ENCODE results near the gene HMGCL. TPM values are rescaled to one million over a fixed set of nuclear protein-coding genes. Genes with fewer than 3 reads are reported as not detected.
"Not testable (repeated sequence)": the region's sequence is repeated elsewhere in the genome, so short reads cannot be mapped to it uniquely, and the experiment has no call there.

The HMGCL gene
- total RNA-seq, 1 experiment from 2014 or later: 25.6 TPM

DNA sequence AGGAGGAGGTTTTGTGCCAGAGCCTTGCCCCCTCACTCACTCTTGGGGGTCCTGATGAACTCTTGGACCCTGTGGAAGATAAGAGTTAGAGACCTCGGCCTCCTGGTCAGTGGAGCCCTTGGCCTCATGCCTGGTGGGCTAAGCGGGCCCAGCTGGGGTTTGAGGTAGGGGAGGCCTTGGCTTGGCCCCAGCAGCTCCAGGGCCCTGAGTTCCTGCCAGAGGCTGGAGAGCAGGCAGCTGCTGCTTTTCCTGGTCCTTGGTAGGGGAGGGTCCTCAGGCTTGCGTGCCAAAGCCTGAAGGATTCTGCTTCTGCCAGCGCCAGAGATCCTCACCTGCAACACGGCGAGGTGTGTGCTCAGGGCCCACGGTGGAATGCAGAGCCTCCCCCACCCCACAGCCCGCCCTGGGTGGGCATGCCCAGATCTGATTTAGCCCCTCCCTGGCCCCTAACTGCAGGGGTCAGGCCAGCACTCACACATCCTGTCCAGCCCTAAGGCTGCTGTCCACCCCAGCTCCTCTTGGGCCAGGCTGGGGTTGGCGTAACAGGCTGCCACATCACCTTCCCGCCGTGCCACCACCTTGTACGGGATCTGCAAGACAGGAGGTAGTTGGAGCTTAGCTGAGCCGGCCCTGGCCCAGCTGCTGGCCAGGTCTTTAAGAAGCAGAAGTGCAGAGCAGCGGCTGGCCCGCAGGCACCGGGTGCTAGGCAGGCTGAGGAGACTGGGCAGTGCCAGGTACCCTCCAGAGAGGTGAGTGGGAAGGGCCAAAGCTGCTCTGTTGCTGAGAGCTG lies 29.4 kb downstream of the HMGCL start:
- Histone ChIP-seq H3K9ac (ENCODE audit: low read length) (no peak overlapping the region), H3K27ac (ENCODE audit: low read length) (no peak overlapping the region), H3K4me1 (ENCODE audit: low read length) (peaks cover 20% of the 10 kb centered on the region), H3K9me2 (replicated peaks; ENCODE audit: insufficient read depth, low read length) (no peaks in the 10 kb centered on the region), H3K36me3 (ENCODE audit: insufficient read depth, low read length) (no peaks in the 10 kb centered on the region), H3K79me2 (ENCODE audit: low read length) (peaks cover 28% of the 10 kb centered on the region), H4K20me1 (ENCODE audit: insufficient read depth, low read depth, low read length) (peaks cover 6% of the 10 kb centered on the region; the same call in 1 of the 2 replicates), H3K9me3 (ENCODE audit: low read length) (no peaks in the 10 kb centered on the region), H3K27me3 (ENCODE audit: low read length) (no peaks in the 10 kb centered on the region), H3K4me3 (ENCODE audit: low read length) (no peak overlapping the region), H3K4me2 (ENCODE audit: low read depth, low read length, poor library complexity, severe bottlenecking) (no peak overlapping the region), H2AFZ (ENCODE audit: low read length) (no peak overlapping the region)
- no peak for DNase-seq

DNA sequence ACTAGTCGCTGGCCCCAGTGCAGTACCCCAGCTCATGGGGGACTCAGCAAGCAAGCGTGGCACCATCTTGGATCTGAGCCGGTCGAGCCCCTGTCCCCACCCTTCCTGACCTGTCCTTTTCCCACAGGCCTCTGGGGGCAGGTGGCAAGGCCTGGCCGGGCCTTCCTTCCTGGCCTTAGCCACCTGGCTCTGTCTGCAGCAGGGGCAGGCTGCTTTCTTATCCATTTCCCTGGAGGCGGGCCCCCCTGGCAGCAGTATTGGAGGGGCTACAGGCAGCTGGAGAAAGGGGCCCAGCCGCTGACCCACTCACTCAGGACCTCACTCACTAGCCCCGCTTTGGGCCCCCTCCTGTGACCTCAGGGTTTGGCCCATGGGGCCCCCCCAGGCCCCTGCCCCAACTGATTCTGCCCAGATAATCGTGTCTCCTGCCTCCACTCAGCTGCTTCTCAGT lies 30.5 kb downstream of the HMGCL start:
- not testable (repeated sequence) for H3K36me3 ChIP-seq (ENCODE audit: insufficient read depth, low read length); H3K9me3 ChIP-seq (ENCODE audit: low read length); H3K4me2 ChIP-seq (ENCODE audit: low read depth, low read length, poor library complexity, severe bottlenecking); H3K27me3 ChIP-seq (ENCODE audit: low read length); DNase-seq; H3K27ac ChIP-seq (ENCODE audit: low read length); H3K9me2 ChIP-seq (replicated peaks; ENCODE audit: insufficient read depth, low read length); H4K20me1 ChIP-seq (ENCODE audit: insufficient read depth, low read depth, low read length); H3K4me3 ChIP-seq (ENCODE audit: low read length); H2AFZ ChIP-seq (ENCODE audit: low read length); H3K9ac ChIP-seq (ENCODE audit: low read length)
- Histone ChIP-seq H3K79me2 (ENCODE audit: low read length) (peaks cover 26% of the 10 kb centered on the region), H3K4me1 (ENCODE audit: low read length) (peaks cover 26% of the 10 kb centered on the region)

DNA sequence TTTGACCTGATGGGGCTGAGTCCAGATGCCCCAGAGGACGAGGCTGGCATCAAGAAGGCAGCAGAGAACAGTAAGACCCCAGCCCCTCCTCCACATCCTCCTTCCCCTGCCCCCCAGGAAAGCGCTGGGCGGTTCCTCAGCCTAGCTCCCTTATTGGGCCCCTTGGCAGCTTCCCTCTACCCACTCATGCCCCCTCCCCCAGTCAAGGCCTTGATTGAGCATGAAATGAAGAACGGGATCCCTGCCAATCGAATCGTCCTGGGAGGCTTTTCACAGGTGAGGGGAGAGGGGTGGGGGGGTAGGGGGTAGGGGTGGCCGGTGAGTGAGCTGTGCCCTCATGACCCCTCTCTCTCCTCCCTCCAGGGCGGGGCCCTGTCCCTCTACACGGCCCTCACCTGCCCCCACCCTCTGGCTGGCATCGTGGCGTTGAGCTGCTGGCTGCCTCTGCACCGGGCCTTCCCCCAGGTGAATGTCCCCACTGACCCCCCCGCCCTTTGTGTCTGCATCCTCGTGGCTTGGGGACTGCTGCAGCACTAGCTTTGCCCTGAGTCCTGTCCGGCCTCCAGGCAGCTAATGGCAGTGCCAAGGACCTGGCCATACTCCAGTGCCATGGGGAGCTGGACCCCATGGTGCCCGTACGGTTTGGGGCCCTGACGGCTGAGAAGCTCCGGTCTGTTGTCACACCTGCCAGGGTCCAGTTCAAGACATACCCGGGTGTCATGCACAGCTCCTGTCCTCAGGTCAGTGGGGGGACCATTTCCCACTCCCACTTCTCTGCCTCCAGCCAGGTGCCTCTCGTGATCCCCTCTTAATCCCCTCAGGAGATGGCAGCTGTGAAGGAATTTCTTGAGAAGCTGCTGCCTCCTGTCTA lies 31.1 kb downstream of the HMGCL start:
- no peaks in the 10 kb centered on the region for H3K9me3 ChIP-seq (ENCODE audit: low read length)
- no peak overlapping the region for H3K9ac ChIP-seq (ENCODE audit: low read length)
- peaks cover 6% of the 10 kb centered on the region; the same call in 1 of the 2 replicates for H4K20me1 ChIP-seq (ENCODE audit: insufficient read depth, low read depth, low read length)
- H3K79me2 ChIP-seq (ENCODE audit: low read length): peaks cover 20% of the 10 kb centered on the region
- no peak overlapping the region for H3K4me2 ChIP-seq (ENCODE audit: low read depth, low read length, poor library complexity, severe bottlenecking)
- no peaks in the 10 kb centered on the region for H3K27me3 ChIP-seq (ENCODE audit: low read length)
- H2AFZ ChIP-seq (ENCODE audit: low read length): no peak overlapping the region
- no peaks in the 10 kb centered on the region for H3K36me3 ChIP-seq (ENCODE audit: insufficient read depth, low read length)
- no peaks in the 10 kb centered on the region for H3K9me2 ChIP-seq (replicated peaks; ENCODE audit: insufficient read depth, low read length)
- no peak overlapping the region for H3K27ac ChIP-seq (ENCODE audit: low read length)
- DNase-seq: peak; percentile 31
- peaks cover 24% of the 10 kb centered on the region for H3K4me1 ChIP-seq (ENCODE audit: low read length)
- no peak overlapping the region for H3K4me3 ChIP-seq (ENCODE audit: low read length)

DNA sequence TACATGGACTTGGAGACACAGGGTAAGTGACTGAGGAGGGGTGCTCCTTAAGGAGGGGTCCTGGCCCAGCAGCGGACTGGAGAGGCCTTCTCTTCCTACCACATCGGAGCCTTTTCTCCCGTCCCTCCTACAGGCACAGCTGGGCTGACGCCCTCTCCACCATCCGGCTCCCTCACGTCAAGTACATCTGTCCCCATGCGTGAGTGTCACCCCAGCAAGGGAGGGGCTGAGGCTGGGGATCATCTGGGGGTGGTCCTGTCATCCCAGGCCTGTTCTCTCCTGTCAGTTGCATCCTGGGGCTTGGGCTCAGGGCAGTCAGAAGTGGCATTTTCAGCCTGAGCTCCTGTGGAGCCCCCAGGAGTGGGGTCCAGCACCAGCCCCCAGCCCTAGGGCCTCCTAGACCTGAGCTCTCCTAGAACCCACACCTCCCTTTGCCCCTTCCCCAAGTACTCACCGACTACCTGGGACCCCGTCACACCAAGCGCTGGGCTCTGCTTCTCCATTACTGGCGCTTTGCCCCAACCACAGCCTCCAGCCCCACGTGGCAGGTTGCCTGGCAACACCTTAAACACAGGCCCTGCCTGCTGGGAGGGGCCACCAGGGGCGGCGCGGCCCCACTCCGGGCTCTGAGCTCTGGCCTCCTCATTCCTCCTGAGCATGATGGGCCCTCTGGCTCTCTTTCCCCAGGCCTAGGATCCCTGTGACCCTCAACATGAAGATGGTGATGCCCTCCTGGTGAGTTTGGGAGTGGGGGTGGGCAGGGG lies 32.0 kb downstream of the HMGCL start:
- Histone ChIP-seq H3K27me3 (ENCODE audit: low read length) (no peaks in the 10 kb centered on the region), H3K4me2 (ENCODE audit: low read depth, low read length, poor library complexity, severe bottlenecking) (no peak overlapping the region), H3K9me3 (ENCODE audit: low read length) (no peaks in the 10 kb centered on the region), H3K36me3 (ENCODE audit: insufficient read depth, low read length) (no peaks in the 10 kb centered on the region), H3K9me2 (replicated peaks; ENCODE audit: insufficient read depth, low read length) (no peaks in the 10 kb centered on the region), H3K9ac (ENCODE audit: low read length) (no peak overlapping the region), H4K20me1 (ENCODE audit: insufficient read depth, low read depth, low read length) (peaks cover 6% of the 10 kb centered on the region; the same call in 1 of the 2 replicates), H3K4me3 (ENCODE audit: low read length) (no peak overlapping the region), H3K27ac (ENCODE audit: low read length) (no peak overlapping the region), H3K4me1 (ENCODE audit: low read length) (peaks cover 24% of the 10 kb centered on the region), H2AFZ (ENCODE audit: low read length) (no peak overlapping the region), H3K79me2 (ENCODE audit: low read length) (peaks cover 20% of the 10 kb centered on the region)
- no peak for DNase-seq

DNA sequence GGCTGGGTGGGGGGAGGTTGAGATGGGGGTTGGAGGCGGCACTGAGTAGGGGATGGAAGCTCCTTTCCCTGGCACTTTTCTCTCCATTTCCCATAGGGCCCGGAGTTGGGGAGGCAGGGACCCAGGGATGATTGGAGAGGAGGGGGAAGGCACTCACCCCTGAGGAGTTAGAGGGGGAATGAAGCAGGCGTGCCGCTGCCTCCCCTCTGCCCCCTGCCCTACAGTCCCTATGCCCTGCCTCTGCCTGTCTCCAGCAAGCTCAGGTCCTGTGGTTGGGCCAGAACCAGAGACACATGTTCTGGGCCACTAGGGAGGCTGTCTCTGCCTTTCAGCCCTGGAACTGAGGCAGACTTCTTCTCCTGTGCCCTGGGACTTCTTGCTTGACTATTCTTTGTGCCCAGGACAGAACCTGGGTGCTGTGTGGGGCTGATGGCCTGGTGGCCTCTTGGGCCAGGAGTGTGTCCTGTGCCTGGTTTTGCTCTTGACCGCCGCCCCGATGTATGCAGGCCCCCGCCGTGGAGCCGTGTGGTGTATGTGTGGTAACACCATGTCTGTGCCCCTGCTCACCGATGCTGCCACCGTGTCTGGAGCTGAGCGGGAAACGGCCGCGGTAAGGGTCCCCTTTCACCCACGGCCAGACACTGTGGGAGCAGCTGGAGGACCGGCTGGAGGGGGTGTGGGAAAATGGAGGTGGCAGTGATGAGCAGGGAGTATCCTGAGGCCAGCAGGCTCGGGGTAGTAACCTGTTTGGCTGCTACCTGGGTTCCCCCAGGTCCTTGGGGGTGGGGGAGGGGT lies 32.9 kb downstream of the HMGCL start:
- peak overlapping the region; percentile 99 for H3K4me2 ChIP-seq (ENCODE audit: low read depth, low read length, poor library complexity, severe bottlenecking)
- DNase-seq: no peak
- H3K9me2 ChIP-seq (replicated peaks; ENCODE audit: insufficient read depth, low read length): no peaks in the 10 kb centered on the region
- no peaks in the 10 kb centered on the region for H3K27me3 ChIP-seq (ENCODE audit: low read length)
- H3K79me2 ChIP-seq (ENCODE audit: low read length): peaks cover 20% of the 10 kb centered on the region
- H3K4me3 ChIP-seq (ENCODE audit: low read length): peak overlapping the region; percentile 96
- no peaks in the 10 kb centered on the region for H3K9me3 ChIP-seq (ENCODE audit: low read length)
- H3K27ac ChIP-seq (ENCODE audit: low read length): no peak overlapping the region
- H2AFZ ChIP-seq (ENCODE audit: low read length): no peak overlapping the region
- peak overlapping the region; percentile 89 for H3K9ac ChIP-seq (ENCODE audit: low read length)
- H3K36me3 ChIP-seq (ENCODE audit: insufficient read depth, low read length): 0 out of 2 replicates have a peak, but pooled peaks cover 7% of the 10 kb centered on the region
- H4K20me1 ChIP-seq (ENCODE audit: insufficient read depth, low read depth, low read length): peaks cover 6% of the 10 kb centered on the region; the same call in 1 of the 2 replicates
- H3K4me1 ChIP-seq (ENCODE audit: low read length): peaks cover 24% of the 10 kb centered on the region

DNA sequence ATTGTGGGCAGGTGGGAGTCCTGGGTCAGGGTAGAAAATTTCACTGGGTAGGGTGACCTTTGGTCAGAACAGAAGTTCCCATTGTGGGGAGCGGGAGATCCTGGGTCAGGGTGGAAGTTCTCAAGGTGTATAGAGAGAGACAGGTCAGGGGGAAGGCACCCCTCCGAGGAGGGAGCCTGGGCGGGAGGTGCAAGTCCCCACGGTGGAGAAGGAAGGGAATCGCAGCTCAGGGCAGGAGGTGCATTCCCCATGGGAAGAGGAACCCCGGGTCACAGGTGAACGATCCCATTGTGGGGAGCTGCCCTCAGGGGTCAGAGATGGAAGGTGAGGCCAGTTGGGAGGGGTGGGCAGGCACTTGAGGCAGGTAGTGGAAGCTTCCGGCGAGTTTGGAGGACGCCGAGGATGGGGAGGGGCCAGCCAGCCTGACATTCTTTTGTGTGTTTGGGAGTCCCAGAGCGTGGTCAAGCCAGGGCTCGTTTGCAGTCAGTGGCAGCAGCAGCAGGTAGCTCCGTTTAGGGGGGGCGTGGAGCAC lies 33.6 kb downstream of the HMGCL start:
- Histone ChIP-seq H3K27me3 (ENCODE audit: low read length) (no peaks in the 10 kb centered on the region), H3K27ac (ENCODE audit: low read length) (peak overlapping the region; percentile 55), H3K9ac (ENCODE audit: low read length) (peak overlapping the region; percentile 89), H3K4me2 (ENCODE audit: low read depth, low read length, poor library complexity, severe bottlenecking) (peak overlapping the region; percentile 99), H2AFZ (ENCODE audit: low read length) (no peak overlapping the region), H3K4me3 (ENCODE audit: low read length) (peak overlapping the region; percentile 96), H3K9me3 (ENCODE audit: low read length) (no peaks in the 10 kb centered on the region), H3K9me2 (replicated peaks; ENCODE audit: insufficient read depth, low read length) (no peaks in the 10 kb centered on the region), H3K36me3 (ENCODE audit: insufficient read depth, low read length) (0 out of 2 replicates have a peak, but pooled peaks cover 9% of the 10 kb centered on the region), H3K4me1 (ENCODE audit: low read length) (peaks cover 24% of the 10 kb centered on the region), H4K20me1 (ENCODE audit: insufficient read depth, low read depth, low read length) (peaks cover 6% of the 10 kb centered on the region; the same call in 1 of the 2 replicates), H3K79me2 (ENCODE audit: low read length) (peaks cover 20% of the 10 kb centered on the region)
- DNase-seq: peak; percentile 62
